ENCODE measurements around the gene CUX1.

DNA sequence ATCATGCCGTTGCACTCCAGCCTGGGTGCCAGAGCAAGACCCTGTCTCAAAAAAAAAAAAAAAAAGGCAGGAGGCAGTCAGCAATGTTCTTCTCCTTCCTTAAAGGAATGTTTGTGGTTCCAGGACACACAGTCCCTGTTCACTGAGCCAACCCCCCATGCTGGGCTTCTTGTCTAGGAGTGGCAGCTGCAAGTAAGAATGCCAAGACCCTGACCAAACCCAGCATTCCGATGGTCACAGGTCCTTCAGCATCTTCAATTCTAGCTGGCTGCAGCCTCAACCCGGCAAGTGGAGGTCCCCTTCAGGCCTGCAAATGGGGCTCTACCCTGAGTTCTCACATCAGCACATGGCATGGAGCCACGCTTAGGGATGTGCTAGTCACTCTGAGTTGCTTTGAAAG is 38.2 kb upstream of the CUX1 start:
- TF ChIP-seq, protein P1, sequence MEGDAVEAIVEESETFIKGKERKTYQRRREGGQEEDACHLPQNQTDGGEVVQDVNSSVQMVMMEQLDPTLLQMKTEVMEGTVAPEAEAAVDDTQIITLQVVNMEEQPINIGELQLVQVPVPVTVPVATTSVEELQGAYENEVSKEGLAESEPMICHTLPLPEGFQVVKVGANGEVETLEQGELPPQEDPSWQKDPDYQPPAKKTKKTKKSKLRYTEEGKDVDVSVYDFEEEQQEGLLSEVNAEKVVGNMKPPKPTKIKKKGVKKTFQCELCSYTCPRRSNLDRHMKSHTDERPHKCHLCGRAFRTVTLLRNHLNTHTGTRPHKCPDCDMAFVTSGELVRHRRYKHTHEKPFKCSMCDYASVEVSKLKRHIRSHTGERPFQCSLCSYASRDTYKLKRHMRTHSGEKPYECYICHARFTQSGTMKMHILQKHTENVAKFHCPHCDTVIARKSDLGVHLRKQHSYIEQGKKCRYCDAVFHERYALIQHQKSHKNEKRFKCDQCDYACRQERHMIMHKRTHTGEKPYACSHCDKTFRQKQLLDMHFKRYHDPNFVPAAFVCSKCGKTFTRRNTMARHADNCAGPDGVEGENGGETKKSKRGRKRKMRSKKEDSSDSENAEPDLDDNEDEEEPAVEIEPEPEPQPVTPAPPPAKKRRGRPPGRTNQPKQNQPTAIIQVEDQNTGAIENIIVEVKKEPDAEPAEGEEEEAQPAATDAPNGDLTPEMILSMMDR (IDR thresholded peaks at IDR 0.05) = no peak
- TF ChIP-seq POLR2A (IDR thresholded peaks at IDR 0.05) = no peak

Measured in body of pancreas (tissue), 4 donors.